Omental fat pad (tissue), 4 donors: ENCODE data around the gene CHD2. TPM values are rescaled to one million over a fixed set of nuclear protein-coding genes. Genes with fewer than 3 reads are reported as not detected.

Experiments used
- ATAC-seq: fragments of 150-250 bp; one replicate; pipeline ENCODE4 v1.9.1; 2016; ENCODE audit warnings: mild to moderate bottlenecking, moderate library complexity; ENCODE audit not compliant: low FRiP score
- DNase-seq: peaks from one replicate; pipeline ENCODE4 v3.0.0-alpha.2; 2019; ENCODE audit warnings: low spot score
- CTCF ChIP-seq, 3 donors: fragments of 450-650 bp; IDR thresholded peaks; one replicate each; pipeline ENCODE4 v1.5.1; 2016 to 2017; ENCODE audit warnings: antibody characterized with exemption in 3 of 3, mild to moderate bottlenecking in 3 of 3, moderate library complexity in 2 of 3
- total RNA-seq, 4 donors: library from RNA; depleted of rRNA; stranded (reverse); fragments of >200 nt; gene quantifications; one replicate each; pipeline ENCODE4 v1.1.0, GENCODE V29; 2016

CHD2 gene
- total RNA-seq, 4 donors from 2014 or later: 77.7 to 140 (median 134) TPM

GRCh38 chr15:92941668-92942067, 41.5 kb downstream of the CHD2 start:
- TF ChIP-seq CTCF (IDR thresholded peaks at IDR 0.05): no peak
- no peak for ATAC-seq
- no peak for DNase-seq

DNA sequence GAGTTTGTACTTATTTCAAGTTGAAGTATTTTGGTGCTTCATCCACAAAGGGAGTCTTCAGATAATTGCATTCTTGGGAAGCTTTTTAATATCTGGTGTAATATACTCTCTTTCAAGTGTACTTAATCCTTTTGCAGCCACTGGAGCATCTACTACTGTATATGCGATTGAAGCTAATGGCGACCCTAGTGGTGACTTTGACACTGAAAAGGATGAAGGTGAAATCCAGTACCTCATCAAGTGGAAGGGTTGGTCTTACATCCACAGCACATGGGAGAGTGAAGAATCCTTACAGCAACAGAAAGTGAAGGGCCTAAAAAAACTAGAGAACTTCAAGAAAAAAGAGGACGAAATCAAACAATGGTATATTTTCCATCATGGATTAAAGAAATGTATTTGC, 42.6 kb downstream of the CHD2 start:
- DNase-seq: no peak
- no peak for TF ChIP-seq CTCF (IDR thresholded peaks at IDR 0.05)
- ATAC-seq: no peak

DNA sequence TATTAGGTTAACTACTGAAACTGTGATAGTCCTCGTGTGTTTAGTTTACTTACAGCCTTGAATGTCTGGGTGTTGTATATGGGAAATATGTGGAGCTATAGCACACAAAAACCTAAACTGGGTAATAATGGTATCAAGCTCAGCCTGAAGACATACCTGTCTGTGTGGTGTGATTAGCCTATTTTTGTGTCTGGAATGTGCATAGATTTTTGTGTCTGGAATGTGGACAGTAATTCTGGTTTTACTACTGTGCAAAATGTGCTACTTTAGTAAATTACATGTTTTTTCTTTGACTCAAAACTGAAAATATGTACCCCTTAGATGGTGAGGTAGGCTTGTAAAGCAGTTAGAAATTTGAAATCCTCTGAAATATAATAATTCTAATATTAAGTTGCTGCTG, 43.5 kb downstream of the CHD2 start:
- DNase-seq (no peak), ATAC-seq (no peak)
- TF ChIP-seq CTCF (IDR thresholded peaks at IDR 0.05): no peak

DNA sequence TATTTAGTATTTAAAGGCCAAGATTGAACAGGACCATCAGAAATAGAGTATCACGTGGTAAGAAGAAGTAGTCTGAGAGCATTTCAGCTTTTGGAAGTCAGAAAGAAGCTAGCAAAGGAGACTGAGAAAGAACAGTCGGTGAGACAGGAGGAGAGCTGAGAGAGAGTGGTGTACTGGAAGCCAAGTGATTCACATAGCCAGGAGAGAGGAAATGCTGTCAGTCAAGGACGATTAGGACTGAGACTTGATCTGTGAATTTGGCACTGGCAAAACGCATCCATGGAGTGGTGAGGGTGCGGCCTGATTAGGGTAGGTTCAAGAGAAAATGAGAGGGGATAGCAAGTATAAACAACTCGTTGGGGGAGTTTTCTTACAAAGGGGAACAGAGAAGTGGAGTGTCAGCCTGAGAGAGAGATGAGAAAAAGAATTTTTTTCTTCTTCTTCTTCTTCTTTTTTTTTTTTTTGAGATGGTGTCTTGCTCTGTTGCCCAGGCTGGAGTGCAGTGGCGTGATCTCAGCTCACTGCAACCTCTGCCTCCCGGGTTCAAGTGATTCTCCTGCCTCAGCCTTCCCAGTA, 44.9 kb downstream of the CHD2 start:
- DNase-seq (no peak), ATAC-seq (no peak)
- TF ChIP-seq CTCF (IDR thresholded peaks at IDR 0.05): no peak

- no peak for ATAC-seq
- TF ChIP-seq CTCF (IDR thresholded peaks at IDR 0.05): no peak
- DNase-seq: no peak
These were observed 47.1 kb downstream of the CHD2 start for GRCh38 chr15:92947071-92947730.

GRCh38 chr15:92949604-92950249, 49.6 kb downstream of the CHD2 start:
- no peak for TF ChIP-seq CTCF (IDR thresholded peaks at IDR 0.05)
- ATAC-seq (no peak), DNase-seq (no peak)
